Measurements from ENCODE around the gene ASAH2B. TPM values are rescaled to one million over a fixed set of nuclear protein-coding genes. Genes with fewer than 3 reads are reported as not detected.
"Not testable (repeated sequence)": the region's sequence is repeated elsewhere in the genome, so short reads cannot be mapped to it uniquely, and the experiment has no call there.

Gene ASAH2B
- 1 to 10 TPM; 1.4 to 3.0 (median 2.2) TPM for total RNA-seq
- polyA plus RNA-seq: 1 to 10 TPM; 1.5 to 3.9 TPM

DNA sequence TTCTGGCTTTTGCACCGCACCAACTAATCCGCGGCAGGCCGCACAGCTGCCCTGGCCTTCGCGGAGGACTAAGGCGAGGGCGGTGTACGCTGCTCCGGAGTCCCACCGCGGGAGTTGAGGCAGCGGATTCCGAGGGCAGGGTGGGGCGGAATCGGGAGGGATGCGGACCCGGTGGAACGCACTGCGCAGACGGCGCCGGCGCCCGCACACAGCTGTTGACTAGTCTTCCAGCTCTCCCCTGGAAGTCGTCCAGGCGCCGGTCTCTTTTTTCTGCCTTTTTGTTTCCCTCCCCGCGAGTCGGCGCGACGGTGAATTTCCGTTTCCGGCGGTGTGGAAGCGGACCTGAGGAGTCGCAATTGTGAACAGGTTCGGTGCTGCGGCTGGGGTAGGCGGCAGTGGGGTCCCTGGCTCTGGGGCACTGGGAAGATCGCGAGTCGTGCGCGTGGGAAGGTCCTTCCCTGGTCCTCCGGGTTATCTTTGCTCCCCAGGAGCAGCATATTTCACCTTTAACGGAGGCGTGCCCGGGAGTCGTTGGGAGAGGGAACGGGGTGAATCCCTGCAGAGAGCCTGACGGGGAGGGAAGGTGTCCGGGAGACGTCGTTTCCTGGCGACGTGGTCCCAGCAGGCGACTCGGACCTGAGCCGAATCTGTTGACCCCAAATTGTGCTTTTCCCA lies at the start of gene ASAH2B:
Gene ASAH2B (plus strand): TSS at position 319 of the 675 bp plus-strand sequence. CDS start 5,195 bp downstream, outside the sequence.
- 0 to 1% methylated on average over 61 to 62 of the region's 62 CpGs for WGBS, 2 donors
- no peaks in the 10 kb centered on the region for H3K27me3 ChIP-seq
- FAIRE-seq (no peak), ATAC-seq (peak; percentile 88 to 94 (median 92)), DNase-seq (peak; percentile 83 to 95 (median 87))
- no peaks in the 10 kb centered on the region for H3K36me3 ChIP-seq
- no peaks in the 10 kb centered on the region for H3K4me1 ChIP-seq
- peak within 1 kb of the TSS; percentile 38 to 78 (median 70) for H3K4me3 ChIP-seq
- no peaks in the 10 kb centered on the region for H3K9me3 ChIP-seq
- H3K27ac ChIP-seq: peak within 1 kb of the TSS; percentile 64 to 85 (median 75)
- intact Hi-C loops (cut with DNase I): no loop called here
- TF ChIP-seq, protein P1, sequence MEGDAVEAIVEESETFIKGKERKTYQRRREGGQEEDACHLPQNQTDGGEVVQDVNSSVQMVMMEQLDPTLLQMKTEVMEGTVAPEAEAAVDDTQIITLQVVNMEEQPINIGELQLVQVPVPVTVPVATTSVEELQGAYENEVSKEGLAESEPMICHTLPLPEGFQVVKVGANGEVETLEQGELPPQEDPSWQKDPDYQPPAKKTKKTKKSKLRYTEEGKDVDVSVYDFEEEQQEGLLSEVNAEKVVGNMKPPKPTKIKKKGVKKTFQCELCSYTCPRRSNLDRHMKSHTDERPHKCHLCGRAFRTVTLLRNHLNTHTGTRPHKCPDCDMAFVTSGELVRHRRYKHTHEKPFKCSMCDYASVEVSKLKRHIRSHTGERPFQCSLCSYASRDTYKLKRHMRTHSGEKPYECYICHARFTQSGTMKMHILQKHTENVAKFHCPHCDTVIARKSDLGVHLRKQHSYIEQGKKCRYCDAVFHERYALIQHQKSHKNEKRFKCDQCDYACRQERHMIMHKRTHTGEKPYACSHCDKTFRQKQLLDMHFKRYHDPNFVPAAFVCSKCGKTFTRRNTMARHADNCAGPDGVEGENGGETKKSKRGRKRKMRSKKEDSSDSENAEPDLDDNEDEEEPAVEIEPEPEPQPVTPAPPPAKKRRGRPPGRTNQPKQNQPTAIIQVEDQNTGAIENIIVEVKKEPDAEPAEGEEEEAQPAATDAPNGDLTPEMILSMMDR (IDR thresholded peaks at IDR 0.05): no peak

DNA sequence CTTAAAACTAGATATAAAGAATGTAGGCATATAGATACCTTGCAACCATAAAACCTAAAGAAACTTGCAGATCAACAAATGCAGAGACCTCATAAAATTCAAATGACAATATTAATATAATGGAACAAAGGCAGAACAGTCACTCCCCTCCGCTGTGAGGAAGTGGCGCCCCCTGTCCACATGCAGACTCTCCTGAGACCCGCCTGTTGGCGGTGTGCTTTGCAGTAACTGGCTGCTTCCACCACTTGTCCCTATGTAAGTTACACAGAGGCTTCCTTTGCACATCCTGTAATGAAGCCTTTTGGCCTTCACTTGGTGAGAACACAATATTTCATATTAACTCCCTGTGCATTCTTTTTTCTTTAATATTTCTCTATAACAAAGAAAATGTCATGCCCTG lies 41.9 kb upstream of the ASAH2B start:
- H3K27ac ChIP-seq; FAIRE-seq; ATAC-seq; H3K4me1 ChIP-seq; DNase-seq; H3K36me3 ChIP-seq; H3K4me3 ChIP-seq; H3K27me3 ChIP-seq; H3K9me3 ChIP-seq; intact Hi-C loops (cut with DNase I): not testable (repeated sequence)
- no CpG with 5 or more reads among the region's 4 CpGs for WGBS, 2 donors

DNA sequence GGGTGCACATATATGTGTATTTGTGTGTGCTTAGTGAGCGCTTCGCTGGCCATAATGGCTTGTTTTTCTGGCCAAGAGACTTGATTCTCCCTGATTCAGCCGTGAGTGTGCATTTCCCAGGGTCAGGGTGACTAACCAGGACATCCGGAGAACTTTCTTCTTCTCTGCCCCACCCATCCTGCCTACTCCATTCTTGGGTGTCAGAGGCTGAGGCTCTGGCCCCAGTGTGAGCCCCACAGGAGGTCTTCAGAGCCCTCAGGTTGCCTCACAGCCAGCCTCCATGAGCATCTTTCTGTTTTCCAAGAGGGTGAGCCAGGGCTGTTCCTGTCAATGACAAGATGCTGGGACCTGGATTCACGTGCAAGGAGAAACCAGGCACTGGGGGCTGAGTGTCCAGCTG lies 37.8 kb upstream of the ASAH2B start:
- not testable (repeated sequence) for H3K36me3 ChIP-seq
- 66 to 100% methylated on average over 1 to 3 of the region's 5 CpGs for WGBS, 2 donors

DNA sequence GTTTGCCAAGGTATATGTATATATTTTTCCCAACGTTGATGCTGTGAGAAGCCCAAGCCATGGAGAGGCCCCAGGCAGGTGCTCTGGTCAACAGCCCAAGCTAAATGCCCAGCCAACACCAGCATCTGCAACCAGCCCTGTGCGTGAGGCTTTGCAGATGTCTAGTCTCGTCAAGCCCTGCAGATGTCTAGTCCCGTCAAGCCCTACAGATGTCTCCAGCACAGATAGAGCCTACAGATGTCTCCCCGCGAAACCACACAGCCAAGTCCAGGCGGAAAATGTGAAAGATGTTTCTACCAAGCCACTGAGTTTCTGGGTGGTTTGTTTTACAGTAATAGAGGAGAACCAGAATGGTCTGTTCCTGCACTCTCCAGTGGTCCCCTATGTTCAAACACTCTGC lies 36.7 kb upstream of the ASAH2B start:
- H3K36me3 ChIP-seq; FAIRE-seq; H3K4me1 ChIP-seq; H3K27me3 ChIP-seq; H3K9me3 ChIP-seq; intact Hi-C loops (cut with DNase I); H3K27ac ChIP-seq; H3K4me3 ChIP-seq; ATAC-seq; DNase-seq: not testable (repeated sequence)
- 85 to 90% methylated on average over 6 of the region's 7 CpGs for WGBS, 2 donors

More for the DNA sequence above, 37.8 kb upstream of the ASAH2B start:
- ATAC-seq; intact Hi-C loops (cut with DNase I); H3K9me3 ChIP-seq; FAIRE-seq; H3K27ac ChIP-seq; H3K4me3 ChIP-seq; DNase-seq; H3K27me3 ChIP-seq; H3K4me1 ChIP-seq: not testable (repeated sequence)

DNA sequence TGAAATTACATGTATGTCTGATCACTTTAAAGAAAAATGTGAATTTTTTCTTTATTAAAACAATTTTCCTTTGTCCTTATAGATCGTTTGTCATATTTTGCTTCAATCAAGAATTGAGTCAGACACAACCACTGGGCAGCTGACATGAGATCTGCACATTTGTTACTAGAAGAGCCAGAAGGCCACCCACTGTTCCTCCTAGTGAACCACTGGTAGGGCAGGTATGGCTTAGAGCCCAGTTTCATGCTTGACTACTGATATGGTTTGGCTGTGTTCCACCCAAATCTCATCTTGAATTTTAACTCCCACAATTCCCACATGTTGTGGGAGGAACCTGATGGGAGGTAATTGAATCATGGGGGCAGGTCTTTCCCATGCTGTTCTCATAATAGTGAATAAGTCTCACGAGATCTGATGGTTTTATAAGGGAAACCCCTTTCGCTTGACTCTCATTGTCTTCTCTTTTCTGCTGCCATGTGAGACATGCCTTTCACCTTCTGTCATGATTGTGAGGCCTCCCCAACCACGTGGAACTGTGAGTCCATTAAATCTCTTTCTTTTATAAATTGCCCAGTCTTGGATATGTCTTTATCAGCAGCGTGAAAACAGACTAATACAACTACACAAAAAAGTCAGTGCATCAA lies 35.2 kb upstream of the ASAH2B start:
- H3K36me3 ChIP-seq; H3K27ac ChIP-seq; FAIRE-seq; intact Hi-C loops (cut with DNase I); H3K9me3 ChIP-seq; H3K4me1 ChIP-seq; H3K27me3 ChIP-seq; H3K4me3 ChIP-seq: not testable (repeated sequence)
- WGBS, 2 donors: 58 to 59% methylated on average over 4 to 5 of the region's 5 CpGs
- DNase-seq (peak in 3 of 6 donors; percentile 29 to 56 (median 46)), ATAC-seq (peak; percentile 80 to 96 (median 89))

DNA sequence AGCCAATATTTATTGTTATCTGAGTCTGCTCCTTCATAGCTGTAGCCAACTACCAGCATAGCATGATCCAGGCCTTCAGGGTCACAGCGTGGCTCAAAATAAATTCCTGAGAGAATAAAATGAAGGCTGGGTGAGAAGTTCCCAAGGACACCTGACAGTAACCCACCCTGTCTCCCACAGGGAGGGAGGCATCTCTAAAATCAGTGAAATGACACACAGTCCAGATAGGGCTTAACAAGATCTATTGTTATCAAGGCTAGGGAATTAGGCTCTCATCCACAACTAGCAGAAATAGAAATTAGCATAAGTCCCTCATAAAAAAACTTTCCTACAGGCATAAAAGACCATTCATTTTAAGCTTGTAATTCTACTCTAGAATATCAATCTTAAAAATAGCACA lies 33.7 kb upstream of the ASAH2B start:
- WGBS, 2 donors: 42 to 60% methylated on average over 1 of the region's 1 CpG
- DNase-seq; FAIRE-seq; H3K4me3 ChIP-seq; ATAC-seq; H3K27ac ChIP-seq; H3K36me3 ChIP-seq; H3K9me3 ChIP-seq; H3K27me3 ChIP-seq; intact Hi-C loops (cut with DNase I); H3K4me1 ChIP-seq: not testable (repeated sequence)

DNA sequence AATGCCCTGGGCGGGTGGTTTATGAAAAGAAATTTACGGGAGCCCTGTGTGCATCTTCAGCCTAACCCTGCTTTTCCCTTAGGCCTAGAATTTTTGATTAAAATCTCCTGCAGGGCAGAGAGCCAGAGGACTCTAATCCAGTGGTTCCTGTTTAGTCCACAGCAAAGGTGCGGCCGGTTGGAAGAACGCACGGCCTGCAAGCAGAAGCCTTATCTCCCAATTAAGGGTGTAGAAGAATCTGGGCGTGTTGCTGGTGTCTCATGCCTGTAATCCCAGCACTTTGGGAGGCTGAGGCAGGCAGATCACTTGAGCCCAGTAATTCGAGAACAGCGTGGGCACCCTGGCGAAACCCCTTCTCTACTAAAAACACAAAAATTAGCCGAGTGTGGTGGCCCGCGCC lies 29.5 kb upstream of the ASAH2B start:
- ATAC-seq; H3K4me1 ChIP-seq; H3K36me3 ChIP-seq; H3K27me3 ChIP-seq; DNase-seq; H3K4me3 ChIP-seq; FAIRE-seq; H3K9me3 ChIP-seq; H3K27ac ChIP-seq; intact Hi-C loops (cut with DNase I): not testable (repeated sequence)
- WGBS, 2 donors: 81 to 84% methylated on average over 9 to 11 of the region's 13 CpGs

DNA sequence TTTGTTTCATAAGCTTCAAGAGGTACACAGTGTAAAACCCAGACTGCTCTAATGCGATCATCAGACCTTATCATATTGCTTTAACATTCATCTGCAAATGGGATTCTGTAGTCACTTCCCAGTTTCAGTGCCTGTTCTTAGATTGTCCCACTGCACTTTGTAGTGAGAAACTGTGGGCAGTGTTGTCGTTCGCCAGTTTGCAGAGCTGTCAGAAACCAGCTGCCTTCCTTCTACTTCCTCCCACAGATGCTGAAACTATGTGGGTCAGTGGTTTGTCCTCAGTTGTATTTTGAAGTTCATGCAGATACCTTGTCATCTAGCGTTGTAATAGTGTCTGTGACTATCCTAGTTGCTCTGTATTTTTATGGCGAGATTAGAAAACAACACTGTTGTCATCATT lies 15.9 kb upstream of the ASAH2B start:
- DNase-seq; H3K27ac ChIP-seq; H3K36me3 ChIP-seq; H3K27me3 ChIP-seq; H3K9me3 ChIP-seq; FAIRE-seq; H3K4me1 ChIP-seq; intact Hi-C loops (cut with DNase I); H3K4me3 ChIP-seq: not testable (repeated sequence)
- 24 to 27% methylated on average over 5 of the region's 5 CpGs for WGBS, 2 donors
- peak; percentile 47 to 72 (median 58) for ATAC-seq

DNA sequence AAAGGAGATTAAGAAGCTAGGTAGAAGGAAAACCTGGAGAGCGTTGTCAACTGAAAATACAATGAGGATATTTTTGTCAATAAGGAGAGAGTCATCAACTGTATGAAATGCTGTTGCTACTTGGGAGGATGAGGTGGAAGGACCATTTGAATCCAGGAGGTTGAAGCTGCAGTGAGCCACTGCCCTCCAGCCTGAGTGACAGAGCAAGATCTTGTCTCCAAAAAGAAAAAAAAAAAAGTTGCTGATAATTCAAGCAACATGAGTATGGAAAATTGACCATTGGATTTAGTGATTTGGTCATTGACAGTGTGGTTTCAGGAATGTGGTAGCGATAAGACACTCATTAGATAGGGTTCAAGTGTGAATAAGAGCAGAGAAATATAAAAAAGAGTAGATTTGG lies 11.6 kb upstream of the ASAH2B start:
- H3K36me3 ChIP-seq; H3K9me3 ChIP-seq; DNase-seq; FAIRE-seq; H3K27ac ChIP-seq; ATAC-seq; H3K27me3 ChIP-seq; intact Hi-C loops (cut with DNase I); H3K4me3 ChIP-seq; H3K4me1 ChIP-seq: not testable (repeated sequence)
- WGBS, 2 donors: 83 to 90% methylated on average over 2 of the region's 2 CpGs

DNA sequence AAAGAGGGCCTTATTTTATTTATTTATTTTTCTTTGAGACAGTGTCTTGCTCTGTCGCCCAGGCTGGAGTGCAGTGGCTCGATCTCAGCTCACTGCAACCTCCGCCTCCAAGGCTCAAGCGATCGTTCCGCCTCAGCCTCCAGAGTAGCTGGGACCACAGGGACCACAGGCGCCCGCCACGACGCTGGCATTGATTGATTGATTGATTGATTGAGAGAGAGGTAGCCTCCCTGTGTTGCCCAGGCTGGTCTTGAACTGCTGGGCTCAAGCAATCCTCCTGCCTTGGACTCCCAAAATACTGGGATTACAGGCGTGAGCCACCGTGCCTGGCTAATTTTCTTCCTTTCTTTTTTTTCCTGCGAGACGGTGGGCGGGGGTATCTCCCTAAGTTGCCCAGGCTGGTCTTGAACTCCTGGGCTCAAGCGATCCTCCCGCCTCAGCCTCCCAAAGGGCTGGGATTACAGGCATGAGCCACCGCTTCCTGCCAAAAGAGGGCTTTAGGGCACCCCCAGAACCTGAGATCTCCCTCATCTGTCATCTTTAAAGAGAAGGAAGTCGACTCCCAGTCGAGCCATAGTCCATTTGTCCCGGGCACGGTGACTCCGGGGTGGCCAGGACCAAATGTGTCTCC lies 634 bp upstream of the ASAH2B start:
- ATAC-seq: not testable (repeated sequence)

More for the DNA sequence above, 634 bp upstream of the ASAH2B start:
- H3K4me1 ChIP-seq; H3K27me3 ChIP-seq; FAIRE-seq; H3K36me3 ChIP-seq; intact Hi-C loops (cut with DNase I); H3K9me3 ChIP-seq: not testable (repeated sequence)
- Histone ChIP-seq H3K27ac (peak overlapping the region; percentile 64 to 85 (median 75)), H3K4me3 (peak overlapping the region; percentile 38 to 78 (median 70))
- 67 to 69% methylated on average over 23 of the region's 23 CpGs for WGBS, 2 donors
- DNase-seq: peak in 2 of 6 donors; percentile 38 to 39
